Choroid plexus epithelial cell (primary cell): ENCODE data around the gene DGUOK.
A peak's percentile ranks its signal among the peaks of the same experiment; 100 is the strongest.

Source experiments
- DNase-seq: peaks from one replicate; pipeline ENCODE4 v3.0.0-alpha.2; 2010; ENCODE audit warnings: low read depth
- H3K4me3 ChIP-seq: 2 replicates; pipeline ENCODE4 v1.5.1; 2011; ENCODE audit warnings: low read depth, mild to moderate bottlenecking, control low read depth, low read length, moderate library complexity
- TF ChIP-seq, protein P1 (sequence below): conservative IDR thresholded peaks from 2 replicates; pipeline ENCODE4 v1.5.1; 2011; ENCODE audit warnings: low read depth, mild to moderate bottlenecking, control low read depth, inconsistent platforms, low read length, moderate library complexity

The DGUOK gene

DNA sequence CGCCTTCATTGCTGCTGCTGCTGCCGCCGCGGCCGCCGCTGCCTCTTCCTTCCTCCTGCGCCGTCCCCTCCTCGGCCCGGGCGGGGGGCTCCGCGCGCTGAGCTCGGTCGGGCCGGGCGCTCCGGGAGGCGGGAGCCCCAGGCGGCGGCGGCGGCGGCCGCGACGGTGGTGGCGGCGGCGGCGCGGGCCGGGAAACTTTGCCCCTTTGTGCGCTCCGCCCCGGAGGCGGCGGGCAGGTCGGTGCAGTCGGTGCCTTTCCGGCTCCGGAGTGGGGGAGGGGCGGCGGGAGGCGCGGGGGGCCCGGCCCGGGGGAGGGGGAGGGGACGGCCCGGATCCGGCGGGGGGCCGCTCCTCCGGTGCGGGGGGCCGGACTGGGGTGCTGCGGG lies 58.2 kb downstream of the DGUOK start:
- no peak for DNase-seq
- H3K4me3 ChIP-seq = peak overlapping the region; percentile 55
- TF ChIP-seq, protein P1, sequence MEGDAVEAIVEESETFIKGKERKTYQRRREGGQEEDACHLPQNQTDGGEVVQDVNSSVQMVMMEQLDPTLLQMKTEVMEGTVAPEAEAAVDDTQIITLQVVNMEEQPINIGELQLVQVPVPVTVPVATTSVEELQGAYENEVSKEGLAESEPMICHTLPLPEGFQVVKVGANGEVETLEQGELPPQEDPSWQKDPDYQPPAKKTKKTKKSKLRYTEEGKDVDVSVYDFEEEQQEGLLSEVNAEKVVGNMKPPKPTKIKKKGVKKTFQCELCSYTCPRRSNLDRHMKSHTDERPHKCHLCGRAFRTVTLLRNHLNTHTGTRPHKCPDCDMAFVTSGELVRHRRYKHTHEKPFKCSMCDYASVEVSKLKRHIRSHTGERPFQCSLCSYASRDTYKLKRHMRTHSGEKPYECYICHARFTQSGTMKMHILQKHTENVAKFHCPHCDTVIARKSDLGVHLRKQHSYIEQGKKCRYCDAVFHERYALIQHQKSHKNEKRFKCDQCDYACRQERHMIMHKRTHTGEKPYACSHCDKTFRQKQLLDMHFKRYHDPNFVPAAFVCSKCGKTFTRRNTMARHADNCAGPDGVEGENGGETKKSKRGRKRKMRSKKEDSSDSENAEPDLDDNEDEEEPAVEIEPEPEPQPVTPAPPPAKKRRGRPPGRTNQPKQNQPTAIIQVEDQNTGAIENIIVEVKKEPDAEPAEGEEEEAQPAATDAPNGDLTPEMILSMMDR = no peak

DNA sequence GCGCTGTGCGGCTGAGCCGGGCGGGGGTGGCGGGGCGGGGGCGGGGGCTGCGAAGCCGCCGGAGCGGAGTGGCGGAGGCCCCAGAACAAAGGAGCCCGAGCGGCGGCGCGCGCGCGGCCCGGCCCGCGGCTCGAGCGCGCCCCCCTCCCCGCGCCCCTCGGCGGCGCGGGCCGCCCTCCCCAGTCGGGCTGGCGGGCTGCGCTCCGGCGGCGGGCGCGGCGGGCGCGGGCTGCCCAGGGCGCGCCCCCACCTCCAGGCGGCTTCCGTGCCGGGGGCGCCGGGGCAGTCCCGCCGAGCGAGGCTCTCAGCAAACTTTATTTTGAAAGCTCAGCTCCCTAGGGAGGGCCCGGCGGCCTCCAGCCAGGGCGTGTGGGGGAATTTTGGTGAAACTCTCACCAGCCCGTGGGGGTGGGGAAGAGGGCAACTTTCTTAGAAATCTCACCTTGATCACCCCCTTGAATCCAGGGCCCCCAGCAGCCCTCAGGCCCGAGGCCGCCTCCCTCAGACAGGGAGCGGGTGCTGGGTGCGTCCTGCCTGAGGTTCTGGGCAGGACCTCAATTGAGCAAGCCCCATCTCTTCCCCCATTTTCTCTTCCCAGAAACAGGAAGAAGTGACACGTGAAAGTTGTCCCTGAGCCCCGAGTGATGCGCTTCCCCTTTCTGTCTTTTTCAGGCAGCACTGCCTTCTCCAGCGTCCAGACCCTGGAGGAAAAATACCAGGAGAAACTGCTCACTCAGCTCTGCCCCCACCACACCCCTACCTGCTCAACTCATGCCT lies 58.8 kb downstream of the DGUOK start:
- TF ChIP-seq, protein P1 = no peak
- H3K4me3 ChIP-seq = peak overlapping the region; percentile 55
- no peak for DNase-seq

DNA sequence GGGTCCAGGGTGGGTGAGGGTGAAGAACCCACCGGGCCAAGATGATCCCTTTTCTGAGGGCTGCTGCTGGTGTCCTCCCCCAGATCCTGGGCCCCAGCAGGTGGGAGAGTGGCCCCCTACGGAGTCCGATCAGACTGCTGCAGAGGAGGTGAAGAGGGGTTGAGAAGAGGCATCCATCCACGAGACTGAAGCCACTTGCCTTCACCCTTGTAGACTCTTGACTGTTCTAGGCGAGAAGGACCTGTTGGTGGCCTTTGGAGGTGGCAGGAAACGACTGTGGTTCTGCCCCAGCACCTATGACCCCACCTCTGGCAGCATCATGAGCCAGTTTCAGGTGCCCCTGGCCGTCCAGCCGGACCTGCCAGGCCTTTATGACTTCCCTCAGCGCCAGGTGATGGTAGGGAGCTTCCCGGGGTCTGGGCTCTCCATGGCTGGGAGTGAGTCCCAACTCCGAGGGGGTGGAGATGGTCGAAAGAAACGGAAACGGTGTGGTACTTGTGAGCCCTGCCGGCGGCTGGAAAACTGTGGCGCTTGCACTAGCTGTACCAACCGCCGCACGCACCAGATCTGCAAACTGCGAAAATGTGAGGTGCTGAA lies 59.5 kb downstream of the DGUOK start:
- no peak for DNase-seq
- no peak overlapping the region for H3K4me3 ChIP-seq
- TF ChIP-seq, protein P1 = no peak

DNA sequence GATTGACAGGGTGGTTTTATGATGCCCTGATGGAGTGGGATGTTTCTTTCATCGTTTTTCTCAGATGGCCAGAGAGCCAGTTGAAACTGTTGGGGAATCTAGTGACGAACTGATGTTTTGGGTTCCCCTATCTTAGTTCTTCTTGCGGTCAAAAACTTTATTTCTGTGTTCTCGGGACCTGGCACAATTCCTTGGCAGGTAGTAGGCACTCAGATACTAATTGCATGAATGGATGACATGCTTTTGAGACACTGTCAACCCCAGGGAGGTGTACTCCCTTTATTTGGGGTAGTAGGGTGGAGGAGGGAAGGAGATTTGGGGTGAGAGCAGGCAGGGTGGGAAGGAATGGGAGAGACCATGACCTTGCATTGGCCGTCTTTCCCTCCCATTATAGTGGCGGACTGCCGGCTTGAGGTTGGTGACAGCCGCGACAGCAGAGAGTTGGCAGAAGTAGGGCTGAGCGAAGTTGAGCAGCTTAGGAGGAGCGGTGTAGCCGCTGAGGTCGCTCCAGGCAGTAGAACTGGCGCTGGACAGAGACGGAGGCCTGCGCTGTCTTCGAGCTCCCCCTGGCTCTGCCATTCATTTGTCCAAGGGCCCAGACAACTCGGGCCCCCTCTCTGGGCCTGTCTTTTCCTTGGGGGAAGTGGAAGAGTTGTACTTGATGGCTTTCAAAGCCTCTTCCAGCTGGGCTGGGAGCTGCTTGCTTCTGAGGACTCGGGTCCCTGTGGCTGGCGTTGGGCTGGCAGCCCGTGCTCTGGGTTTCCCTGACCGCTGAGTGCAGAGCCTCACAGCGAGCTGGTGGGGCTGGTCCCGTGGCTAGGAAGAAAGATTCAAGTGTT lies 60.6 kb downstream of the DGUOK start:
- H3K4me3 ChIP-seq = no peak overlapping the region
- DNase-seq = peak; percentile 52
- TF ChIP-seq, protein P1 = peak; percentile 54

DNA sequence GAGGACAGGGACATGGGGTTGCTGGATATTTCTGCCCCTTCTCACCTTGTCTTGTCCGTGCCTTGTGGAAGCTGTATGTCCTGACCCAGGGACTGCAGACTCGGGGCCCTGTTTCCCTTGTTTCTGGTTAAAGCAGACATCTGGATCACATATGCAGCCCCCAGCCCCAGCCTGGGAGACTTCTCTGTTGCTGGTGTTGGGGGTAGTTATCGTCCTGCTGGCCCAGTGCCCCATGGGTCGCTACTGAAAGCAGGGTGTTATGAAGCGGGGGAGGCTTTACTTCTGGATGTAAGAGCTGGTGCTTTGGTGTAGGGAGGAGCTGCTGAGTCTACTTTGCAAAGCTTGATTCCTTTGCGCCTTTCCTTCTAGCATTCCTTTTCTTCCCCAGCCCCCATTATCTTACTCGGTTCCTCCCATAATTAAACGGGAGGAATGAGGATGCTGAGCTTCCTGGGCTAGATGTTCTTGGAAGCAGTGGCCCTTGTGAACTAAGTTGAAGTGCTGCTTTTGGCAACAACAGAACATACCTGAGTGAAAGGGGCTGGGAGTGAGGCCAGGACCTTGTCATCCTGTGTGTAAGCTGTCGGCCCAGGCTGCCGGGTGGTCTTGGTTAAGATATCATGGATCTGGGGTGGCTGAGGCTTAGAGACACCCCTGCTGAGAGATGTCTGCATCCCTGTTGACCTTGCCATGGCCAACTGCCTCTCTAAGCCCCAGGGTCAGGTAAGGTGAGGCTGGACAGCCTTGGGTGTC lies 61.4 kb downstream of the DGUOK start:
- DNase-seq = no peak
- TF ChIP-seq, protein P1 = no peak
- no peak overlapping the region for H3K4me3 ChIP-seq

DNA sequence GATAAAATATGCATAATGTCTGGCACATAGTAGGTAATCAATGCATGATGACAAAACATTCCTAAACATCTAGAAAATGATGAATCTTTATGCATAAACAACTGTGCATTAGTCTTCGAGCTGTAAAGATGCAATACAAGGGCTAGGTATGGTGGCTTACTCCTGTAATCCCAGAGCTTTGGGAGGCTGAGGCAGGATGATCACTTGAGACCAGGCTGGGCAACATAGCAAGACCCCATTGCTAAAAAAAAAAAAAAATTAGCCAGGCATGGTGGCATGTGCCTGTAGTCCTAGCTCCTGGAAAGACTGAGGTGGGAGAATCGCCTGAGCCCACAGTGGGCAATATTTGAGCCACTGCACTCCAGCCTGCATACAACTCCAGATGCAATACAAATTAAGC lies 63.3 kb downstream of the DGUOK start:
- no peak for DNase-seq
- TF ChIP-seq, protein P1 = no peak
- H3K4me3 ChIP-seq = no peak overlapping the region
